HepG2 (cell line): ENCODE measurements around the gene VEZF1. TPM values are rescaled to one million over a fixed set of nuclear protein-coding genes. Genes with fewer than 3 reads are reported as not detected.
A peak's percentile ranks its signal among the peaks of the same experiment; 100 is the strongest.

ENCODE experiments used
- ATAC-seq: fragments of 200-7000 bp; cut with Tn5 transposase; 3 replicates; pipeline ENCODE4 v1.9.1; 2020; ENCODE audit warnings: mild to moderate bottlenecking, moderate library complexity
- BruUV-seq: library from RNA; stranded (reverse); fragments of 400-500 nt; replicated peaks from 2 replicates; lab custom pipeline; 2021; lab: Mats Ljungman, UMichigan
- CTCF ChIA-PET: fragments of 300-600 bp; formaldehyde crosslinking; extraction: SDS; loops from one replicate; lab custom pipeline; 2021; ENCODE audit warnings: low total read pairs, inconsistent platforms, low intra/inter-chr PET ratio; lab: Yijun Ruan, JAX
- POLR2A ChIA-PET: fragments of 350-600 bp; sonication (Branson Sonifier 250); formaldehyde crosslinking; loops from one replicate; lab custom pipeline; 2020; ENCODE audit warnings: antibody characterized with exemption, inconsistent platforms; lab: Yijun Ruan, JAX
- DNase-seq: peaks from one replicate; pipeline ENCODE4 v3.0.0-alpha.2; 2015; ENCODE audit warnings: low spot score
- FAIRE-seq: peaks from 3 replicates; lab custom pipeline; 2011; peaks lifted over from hg19 to GRCh38; lab: Jason Lieb, UNC
- H2AFZ ChIP-seq: one replicate; pipeline ENCODE4 v1.6.1; 2011; ENCODE audit warnings: low read length, inconsistent platforms
- H3K27ac ChIP-seq: fragments of 300-600 bp; 3 replicates; pipeline ENCODE4 v1.8.0; 2011; ENCODE audit warnings: mixed run types, mild to moderate bottlenecking, mixed read lengths, low read length, inconsistent platforms; ENCODE audit not compliant: insufficient read depth; ENCODE audit errors: extremely low read length
- H3K27me3 ChIP-seq, 2 experiments: fragments of 200-600 bp in 1 of 2; 2 replicates in 1 of 2; 3 replicates in 1 of 2; pipeline versions ENCODE4 v1.6.0 to v1.8.0; 2011; ENCODE audit warnings: low read length in 2 of 2, mild to moderate bottlenecking in 2 of 2, moderate library complexity in 2 of 2, inconsistent platforms in 1 of 2; ENCODE audit not compliant: insufficient read depth in 2 of 2, control insufficient read depth in 1 of 2
- H3K36me3 ChIP-seq, 2 experiments: fragments of 200-600 bp in 1 of 2; replicated peaks in 1 of 2; 2 replicates in 1 of 2; 3 replicates in 1 of 2; pipeline versions ENCODE4 v1.5.1 to v1.8.0; 2011; ENCODE audit warnings: low read length in 2 of 2, inconsistent platforms in 1 of 2; ENCODE audit not compliant: insufficient read depth in 2 of 2, control insufficient read depth in 1 of 2
- H3K4me1 ChIP-seq: 2 replicates; pipeline ENCODE4 v1.5.1; 2012; ENCODE audit warnings: low read length, inconsistent platforms; ENCODE audit not compliant: insufficient read depth
- H3K4me2 ChIP-seq: 2 replicates; pipeline ENCODE4 v1.6.0; 2011; ENCODE audit warnings: low read depth, low read length, inconsistent platforms
- H3K4me3 ChIP-seq, 3 experiments: fragments of 200-600 bp in 1 of 3; sonication (generic), shearing (Covaris generic) in 1 of 3; replicated peaks in 1 of 3; 2 replicates each; pipeline ENCODE4 v1.5.1; 2011 to 2016; ENCODE audit warnings: low read length in 3 of 3, inconsistent platforms in 2 of 3, low read depth in 2 of 3, mild to moderate bottlenecking in 2 of 3, control low read depth in 1 of 3, mixed read lengths in 1 of 3; ENCODE audit not compliant: insufficient read depth in 1 of 3
- H3K79me2 ChIP-seq: one replicate; pipeline ENCODE4 v1.6.1; 2011; ENCODE audit warnings: low read length, inconsistent platforms; ENCODE audit not compliant: insufficient read depth
- H3K9ac ChIP-seq: 2 replicates; pipeline ENCODE4 v1.6.0; 2011; ENCODE audit warnings: mild to moderate bottlenecking, low read depth, low read length, inconsistent platforms; ENCODE audit not compliant: insufficient read depth
- H3K9me3 ChIP-seq: 2 replicates; pipeline ENCODE4 v1.5.1; 2012; ENCODE audit warnings: mild to moderate bottlenecking, low read length
- H4K20me1 ChIP-seq: 2 replicates; pipeline ENCODE4 v1.6.0; 2011; ENCODE audit warnings: inconsistent platforms, mild to moderate bottlenecking, low read length, moderate library complexity; ENCODE audit not compliant: insufficient read depth
- FLYWCH1 ChIP-seq: sonication (generic); formaldehyde crosslinking; IDR thresholded peaks from 2 replicates; pipeline ENCODE4 v1.8.1; 2023; ENCODE audit warnings: mild to moderate bottlenecking, missing genetic modification reagents
- RFX3 ChIP-seq: IDR thresholded peaks from 2 replicates; pipeline ENCODE4 v1.6.1; 2016; ENCODE audit warnings: missing biosample characterization, missing genetic modification reagents
- SNRNP70 ChIP-seq: fragments of 200-400 bp; formaldehyde crosslinking; IDR thresholded peaks from 2 replicates; pipeline ENCODE4 v1.6.1; 2017; ENCODE audit warnings: mild to moderate bottlenecking, low read depth, low read length, moderate library complexity
- TFDP2 ChIP-seq: sonication (generic); formaldehyde crosslinking; IDR thresholded peaks from 2 replicates; pipeline ENCODE4 v1.4.0; 2020; ENCODE audit warnings: missing genetic modification reagents
- XRCC5 ChIP-seq: fragments of 200-400 bp; formaldehyde crosslinking; optimal IDR thresholded peaks from 2 replicates; pipeline ENCODE3; 2017; ENCODE audit warnings: mild to moderate bottlenecking, low read length
- ZNF550 ChIP-seq: sonication (generic); formaldehyde crosslinking; IDR thresholded peaks from 2 replicates; pipeline ENCODE4 v1.4.0; 2020; ENCODE audit warnings: mild to moderate bottlenecking, missing genetic modification reagents, borderline replicate concordance
- WGBS: methylation state at CpG from one replicate; pipeline ENCODE4 v1.1.6; 2017; ENCODE audit warnings: low lambda C conversion rate; 5-methylcytosine and 5-hydroxymethylcytosine counted together
- in situ Hi-C: cut with HindIII; loops from 2 replicates; pipeline ENCODE4 v1.10.0; 2017; ENCODE audit warnings: low pct_unique_long_range_greater_than_20kb; ENCODE audit not compliant: extremely low pct_ligation_motif_present
- intact Hi-C: fragments of 100-400 bp; cut with micrococcal nuclease; formaldehyde crosslinking; loops from one replicate; pipeline ENCODE4 v1.10.0; 2022; ENCODE audit not compliant: unreplicated experiment
- polyA plus RNA-seq, 8 experiments: library from polyadenylated mRNA; depleted of rRNA in 3 of 8; stranded (reverse) in 7 of 8; unstranded in 1 of 8; fragments of >200 nt; fragmentation: Illumina TruSeq in 4 of 8; extraction: Trizol in 4 of 8; gene quantifications; 2 replicates each; pipeline versions ENCODE4 v1.2.1 to v1.2.3, GENCODE V29; 2011 to 2016; ENCODE audit warnings: low read depth in 4 of 8, missing spikeins in 1 of 8, mixed read lengths in 1 of 8; ENCODE audit not compliant: insufficient read depth in 1 of 8
- total RNA-seq, 5 experiments: library from RNA; depleted of rRNA; stranded (reverse); fragments of >200 nt; fragmentation: Illumina TruSeq; extraction: Trizol; gene quantifications; 2 replicates each; pipeline ENCODE4 v1.2.3, GENCODE V29; 2016; ENCODE audit warnings: low read depth in 1 of 5
- TF ChIP-seq, protein P1 (sequence below): sonication (generic); formaldehyde crosslinking; IDR thresholded peaks from 2 replicates; pipeline ENCODE4 v1.9.0; 2021; ENCODE audit warnings: missing genetic modification reagents, mild to moderate bottlenecking, borderline replicate concordance

Gene VEZF1
- total and polyA plus RNA-seq, 2 of the 13 experiments (the other 11 are each of a cell fraction or from before 2014, with no cell fraction given) = 45.9 to 49.7 TPM

DNA sequence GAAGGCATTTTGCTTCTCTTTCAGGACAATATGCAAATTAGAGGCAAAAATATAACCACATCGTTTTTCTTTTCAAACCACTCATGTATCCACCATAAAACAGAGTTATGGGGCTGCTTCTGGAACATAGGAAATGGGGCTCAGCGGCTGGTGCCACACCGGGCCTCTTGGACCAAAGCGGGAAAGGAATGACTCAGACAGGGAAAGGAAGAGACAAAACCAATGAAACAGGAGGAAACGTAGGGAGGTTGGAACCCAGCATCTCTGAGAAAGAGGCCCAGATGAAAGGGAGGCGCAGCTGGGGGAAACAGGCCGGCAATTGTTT lies 61.4 kb downstream of the VEZF1 start:
- Histone ChIP-seq H3K4me1 (peaks cover 38% of the 10 kb centered on the region), H3K4me3 (no peak overlapping the region), H3K79me2 (peaks cover 3% of the 10 kb centered on the region), H3K9me3 (no peaks in the 10 kb centered on the region), H3K4me2 (no peak overlapping the region), H3K36me3 (no peaks in the 10 kb centered on the region), H3K27me3 (no peaks in the 10 kb centered on the region)
- no peak for ATAC-seq
- FAIRE-seq = no peak
- in situ Hi-C loops (no loop called here), intact Hi-C loops (no loop called here)
- WGBS = 90% methylated on average over 7 of the region's 7 CpGs
- no TSS peak for BruUV-seq
- DNase-seq = no peak
- peak; percentile 19 for TF ChIP-seq XRCC5
- TF ChIP-seq, protein P1, sequence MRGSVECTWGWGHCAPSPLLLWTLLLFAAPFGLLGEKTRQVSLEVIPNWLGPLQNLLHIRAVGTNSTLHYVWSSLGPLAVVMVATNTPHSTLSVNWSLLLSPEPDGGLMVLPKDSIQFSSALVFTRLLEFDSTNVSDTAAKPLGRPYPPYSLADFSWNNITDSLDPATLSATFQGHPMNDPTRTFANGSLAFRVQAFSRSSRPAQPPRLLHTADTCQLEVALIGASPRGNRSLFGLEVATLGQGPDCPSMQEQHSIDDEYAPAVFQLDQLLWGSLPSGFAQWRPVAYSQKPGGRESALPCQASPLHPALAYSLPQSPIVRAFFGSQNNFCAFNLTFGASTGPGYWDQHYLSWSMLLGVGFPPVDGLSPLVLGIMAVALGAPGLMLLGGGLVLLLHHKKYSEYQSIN (CRISPR knock-in tag) = no peak
- TF ChIP-seq, all 625 proteins: peak for 1
- ChIA-PET CTCF (no interaction called here), POLR2A (no interaction called here)
- H4K20me1 ChIP-seq = no peaks in the 10 kb centered on the region
- H3K9ac ChIP-seq = no peak overlapping the region
- no peak overlapping the region for H2AFZ ChIP-seq
- no peak overlapping the region for H3K27ac ChIP-seq

- POLR2A ChIA-PET = no interaction called here
- ATAC-seq (no peak), FAIRE-seq (no peak), DNase-seq (no peak)
- in situ Hi-C loops = no loop called here
- H3K4me2 ChIP-seq = no peak overlapping the region
- no TSS peak for BruUV-seq
- H3K36me3 ChIP-seq = no peaks in the 10 kb centered on the region
- no peak overlapping the region for H3K9ac ChIP-seq
- no peak overlapping the region for H3K27ac ChIP-seq
- H3K27me3 ChIP-seq = no peaks in the 10 kb centered on the region
- WGBS = 98% methylated on average over 8 of the region's 9 CpGs
- TF ChIP-seq FLYWCH1 (CRISPR knock-in tag) = no peak
- TF ChIP-seq RFX3 (CRISPR knock-in tag) = no peak
- TF ChIP-seq TFDP2 (CRISPR knock-in tag) = no peak
- TF ChIP-seq SNRNP70 = no peak
- TF ChIP-seq ZNF550 (CRISPR knock-in tag) = no peak
- CTCF ChIA-PET = no interaction called here
- intact Hi-C loops = no loop called here
- H3K9me3 ChIP-seq = no peaks in the 10 kb centered on the region
- no peak overlapping the region for H2AFZ ChIP-seq
- H3K4me3 ChIP-seq = no peak overlapping the region
- peaks cover 36% of the 10 kb centered on the region for H3K4me1 ChIP-seq
- H3K79me2 ChIP-seq = no peaks in the 10 kb centered on the region
- H4K20me1 ChIP-seq = no peaks in the 10 kb centered on the region
These were observed 62.6 kb downstream of the VEZF1 start for GRCh38 chr17:57925361-57925990.
